ENCODE data around the gene PTPN11.

- no peak for TF ChIP-seq CTCF (IDR thresholded peaks at IDR 0.05; ENCODE audit: low read depth, low read length, missing input control)
- no peak for TF ChIP-seq REST (IDR thresholded peaks at IDR 0.05)
- TF ChIP-seq RAD21 (IDR thresholded peaks at IDR 0.05): no peak
- TF ChIP-seq MAX (IDR thresholded peaks at IDR 0.05): no peak
- no peak for TF ChIP-seq EGR1 (IDR thresholded peaks at IDR 0.05; ENCODE audit: low read depth in 2 of 2)
- TF ChIP-seq RXRA (IDR thresholded peaks at IDR 0.05): no peak
- no peak for TF ChIP-seq NR2F2 (IDR thresholded peaks at IDR 0.05)
- TF ChIP-seq HNF4G (IDR thresholded peaks at IDR 0.05): no peak
These were observed 108.3 kb downstream of the PTPN11 start for GRCh38 chr12:112527082-112527481.

Measured in liver (tissue), 3 donors.